Erythroblast (primary cell): ENCODE data around the gene ZCWPW1.

ENCODE experiments used
- GATA1 ChIP-seq: IDR thresholded peaks from 2 replicates; pipeline ENCODE4 v1.6.1; 2011; ENCODE audit warnings: low read depth, mild to moderate bottlenecking, control low read depth, low read length, moderate library complexity
- POLR2A ChIP-seq: IDR thresholded peaks from 2 replicates; pipeline ENCODE4 v1.6.1; 2011; ENCODE audit warnings: mild to moderate bottlenecking, low read length

DNA sequence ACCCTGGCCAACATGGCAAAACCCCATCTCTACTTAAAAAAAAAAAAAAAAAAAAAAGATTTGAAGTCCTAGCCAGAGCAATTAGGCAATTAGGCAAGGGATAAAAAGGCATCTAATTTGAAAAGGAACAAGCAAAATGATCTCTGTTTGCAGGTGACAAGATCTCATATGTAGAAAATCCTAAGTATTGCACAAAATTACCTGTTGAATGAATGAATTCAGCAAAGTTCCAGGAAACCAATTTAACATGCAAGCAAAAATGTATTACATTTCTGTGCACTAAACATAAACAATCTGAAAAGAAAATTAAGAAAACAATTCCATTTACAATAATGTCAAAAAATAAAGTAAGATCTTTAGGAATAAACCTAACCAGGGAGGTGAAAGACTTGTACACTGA, 65.4 kb downstream of the ZCWPW1 start:
- TF ChIP-seq POLR2A (no peak), GATA1 (no peak)
